Left kidney (tissue), 2 donors: ENCODE measurements around the gene KLF6. TPM values are rescaled to one million over a fixed set of nuclear protein-coding genes. Genes with fewer than 3 reads are reported as not detected.
"Not testable (repeated sequence)": the region's sequence is repeated elsewhere in the genome, so short reads cannot be mapped to it uniquely, and the experiment has no call there.

Source experiments
- DNase-seq: peaks from one replicate; pipeline ENCODE4 v3.0.0-alpha.2; 2013
- polyA plus RNA-seq: library from polyadenylated mRNA; unstranded; fragments of 120-200 nt; gene quantifications from one replicate; pipeline ENCODE4 v1.2.1, GENCODE V29; 2013; ENCODE audit not compliant: insufficient read length

KLF6 gene
- polyA plus RNA-seq, 1 donor: 55.3 TPM

DNA sequence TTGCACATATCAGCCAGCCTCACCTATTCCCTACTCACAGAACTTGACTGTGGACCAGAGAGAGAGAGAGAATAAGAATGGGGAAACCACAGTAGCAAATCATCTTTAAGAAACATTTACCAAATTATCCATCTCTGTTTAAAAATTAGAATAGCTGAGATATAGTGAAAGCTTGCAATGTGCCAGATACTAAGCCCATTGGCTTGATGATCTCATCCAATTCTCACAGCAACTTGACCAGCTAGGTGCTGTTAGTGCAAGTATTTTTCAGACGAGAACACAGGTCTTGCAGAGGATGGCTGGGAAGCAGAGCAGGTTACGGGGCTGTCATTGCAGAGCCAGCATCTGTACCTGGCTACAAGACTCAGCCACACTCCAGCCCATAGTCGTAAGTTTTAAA, 50.9 kb downstream of the KLF6 start:
- DNase-seq: no peak

DNA sequence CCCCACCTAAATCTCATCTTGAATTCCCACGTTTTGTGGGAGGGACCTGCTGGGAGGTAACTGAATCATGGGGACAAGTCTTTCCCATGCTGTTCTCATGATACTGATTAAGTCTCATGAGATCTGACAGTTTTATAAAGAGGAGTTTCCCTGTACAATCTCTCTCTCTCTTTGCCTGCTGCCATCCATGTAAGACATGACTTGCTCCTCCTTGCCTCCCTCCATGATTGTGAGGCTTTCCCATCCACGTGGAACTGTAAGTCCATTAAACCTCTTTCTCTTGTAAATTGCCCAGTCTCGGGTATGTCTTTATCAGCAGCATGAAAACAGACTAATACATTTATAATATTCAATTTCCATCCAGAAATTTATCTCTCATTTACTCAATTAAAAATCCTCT, 52.8 kb downstream of the KLF6 start:
- DNase-seq: not testable (repeated sequence)

DNA sequence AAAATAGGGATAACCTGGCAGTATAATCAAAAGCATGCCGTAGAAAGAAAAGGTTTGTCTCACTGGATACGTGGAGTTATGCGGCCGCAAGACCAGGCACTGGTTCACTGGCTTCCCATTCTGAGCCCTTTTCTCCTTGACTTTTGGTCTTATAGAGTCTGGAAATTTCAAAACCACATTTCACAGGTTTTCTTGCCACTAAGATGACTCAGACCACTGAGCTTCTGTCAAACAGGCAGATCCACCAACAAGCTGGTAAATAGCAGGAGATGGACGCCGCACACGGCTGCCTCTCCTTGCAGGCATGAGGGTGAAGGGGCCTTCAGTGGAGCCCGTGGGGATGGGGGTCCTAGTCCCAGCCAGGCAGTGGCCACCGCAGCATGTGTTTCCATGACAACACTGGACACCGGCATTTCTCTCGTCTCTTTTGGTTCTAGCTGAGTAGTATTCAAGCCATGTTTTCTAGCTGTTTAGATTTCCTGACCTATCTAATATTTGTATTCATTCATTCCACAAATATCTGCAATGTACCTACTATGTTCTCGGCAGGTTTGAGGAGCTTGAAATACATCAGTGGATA, 55.5 kb downstream of the KLF6 start:
- no peak for DNase-seq

GRCh38 chr10:3728563-3728962, 56.4 kb downstream of the KLF6 start:
- no peak for DNase-seq

DNA sequence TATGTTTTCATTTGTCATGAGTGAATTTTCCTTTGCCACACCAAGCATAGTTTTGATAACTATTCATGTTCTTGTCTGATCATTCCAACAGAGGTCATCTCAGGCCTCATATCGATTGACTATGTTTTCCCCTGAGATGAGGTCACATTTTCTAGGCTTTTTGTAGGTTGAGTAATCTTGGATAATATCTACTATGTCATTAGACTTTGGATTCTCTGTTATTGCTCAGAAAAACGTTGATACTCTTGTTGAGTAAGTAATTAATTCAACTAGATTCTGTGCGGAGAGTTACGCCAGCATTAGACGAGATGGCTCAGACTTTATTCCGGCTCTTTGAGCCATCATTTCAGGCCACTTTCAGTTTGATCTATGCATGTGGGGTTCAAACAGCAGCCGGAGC, 57.7 kb downstream of the KLF6 start:
- DNase-seq: no peak
